Endothelial cell of umbilical vein (primary cell): ENCODE data around the gene CGNL1. TPM values are rescaled to one million over a fixed set of nuclear protein-coding genes. Genes with fewer than 3 reads are reported as not detected.

ENCODE experiments used
- BruUV-seq: library from RNA; stranded (reverse); fragments of 400-500 nt; replicated peaks from 2 replicates; lab custom pipeline; 2021; lab: Mats Ljungman, UMichigan
- CTCF ChIA-PET: fragments of 300-600, 350-600 bp; sonication (Branson Sonifier 250); formaldehyde crosslinking; loops from one replicate; lab custom pipeline; 2021; ENCODE audit warnings: antibody characterized with exemption, inconsistent platforms; lab: Charles Lee
- POLR2A ChIA-PET: fragments of 300-600, 350-600 bp; sonication (Branson Sonifier 250); formaldehyde crosslinking; loops from one replicate; lab custom pipeline; 2021; ENCODE audit warnings: antibody characterized with exemption, inconsistent platforms; lab: Charles Lee
- DNase-seq: peaks from one replicate; pipeline ENCODE4 v3.0.0-alpha.2; 2011; ENCODE audit warnings: low read depth, low spot score
- FAIRE-seq: peaks from 2 replicates; lab custom pipeline; 2011; peaks lifted over from hg19 to GRCh38; lab: Jason Lieb, UNC
- H2AFZ ChIP-seq: 2 replicates; pipeline ENCODE4 v1.6.0; 2012; ENCODE audit warnings: low read depth, low read length, control low read depth, inconsistent platforms
- H3K27ac ChIP-seq: 2 replicates; pipeline ENCODE4 v1.5.1; 2011; ENCODE audit warnings: low read depth, mild to moderate bottlenecking, control low read depth, low read length, moderate library complexity; ENCODE audit not compliant: insufficient read depth
- H3K27me3 ChIP-seq, 2 experiments: 2 replicates each; pipeline versions ENCODE4 v1.6.0 to v1.6.1; 2011; ENCODE audit warnings: low read length in 2 of 2, mixed read lengths in 1 of 2; ENCODE audit not compliant: control insufficient read depth in 2 of 2, insufficient read depth in 2 of 2
- H3K36me3 ChIP-seq, 2 experiments: 2 replicates in 1 of 2; 3 replicates in 1 of 2; pipeline ENCODE4 v1.5.1; 2011; ENCODE audit warnings: low read length in 2 of 2, mild to moderate bottlenecking in 1 of 2, moderate library complexity in 1 of 2; ENCODE audit not compliant: control insufficient read depth in 2 of 2, insufficient read depth in 2 of 2; ENCODE audit errors: extremely low read depth in 1 of 2
- H3K4me1 ChIP-seq: 3 replicates; pipeline ENCODE4 v1.5.1; 2011; ENCODE audit warnings: mild to moderate bottlenecking, low read length; ENCODE audit not compliant: control insufficient read depth, insufficient read depth; ENCODE audit errors: extremely low read depth
- H3K4me2 ChIP-seq: 2 replicates; pipeline ENCODE4 v1.6.1; 2011; ENCODE audit warnings: low read length, control low read depth, mixed read lengths; ENCODE audit not compliant: insufficient read depth
- H3K4me3 ChIP-seq, 3 experiments: fragments of 200-600 bp in 1 of 3; sonication (generic), shearing (Covaris generic) in 1 of 3; replicated peaks in 1 of 3; 2 replicates each; pipeline ENCODE4 v1.5.1; 2011 to 2016; ENCODE audit warnings: control low read depth in 3 of 3, low read length in 3 of 3, mild to moderate bottlenecking in 2 of 3, inconsistent platforms in 1 of 3, low read depth in 1 of 3, moderate library complexity in 1 of 3; ENCODE audit not compliant: insufficient read depth in 1 of 3
- H3K79me2 ChIP-seq: 2 replicates; pipeline ENCODE4 v1.6.0; 2012; ENCODE audit warnings: low read length, inconsistent platforms; ENCODE audit not compliant: control insufficient read depth, insufficient read depth
- H3K9ac ChIP-seq: replicated peaks from 2 replicates; pipeline ENCODE3; 2011; ENCODE audit warnings: low read length, control low read depth; ENCODE audit not compliant: insufficient read depth; ENCODE audit errors: extremely low read depth
- H3K9me1 ChIP-seq: replicated peaks from 3 replicates; pipeline ENCODE4 v1.6.0; 2011; ENCODE audit warnings: mild to moderate bottlenecking, low read length; ENCODE audit not compliant: control insufficient read depth, insufficient read depth; ENCODE audit errors: extremely low read depth
- H3K9me3 ChIP-seq: replicated peaks from 2 replicates; pipeline ENCODE4 v1.5.1; 2012; ENCODE audit warnings: low read length, inconsistent platforms; ENCODE audit not compliant: control insufficient read depth, insufficient read depth
- H4K20me1 ChIP-seq: replicated peaks from 2 replicates; pipeline ENCODE3; 2011; ENCODE audit warnings: mild to moderate bottlenecking, low read length; ENCODE audit not compliant: control insufficient read depth, insufficient read depth; ENCODE audit errors: extremely low read depth
- EZH2 ChIP-seq: IDR thresholded peaks from 2 replicates; pipeline ENCODE4 v1.6.1; 2012; ENCODE audit warnings: borderline replicate concordance, low read depth, mild to moderate bottlenecking, moderate library complexity, low read length, inconsistent platforms; ENCODE audit not compliant: severe bottlenecking
- FOS ChIP-seq: IDR thresholded peaks from 2 replicates; pipeline ENCODE4 v1.6.1; 2011; ENCODE audit warnings: mild to moderate bottlenecking, low read length, moderate library complexity, borderline replicate concordance; ENCODE audit not compliant: insufficient read depth
- GATA2 ChIP-seq: IDR thresholded peaks from 2 replicates; pipeline ENCODE4 v1.7.0; 2011; ENCODE audit warnings: low read depth, mild to moderate bottlenecking, moderate library complexity, mixed read lengths, low read length; ENCODE audit not compliant: insufficient read length, insufficient read depth
- JUN ChIP-seq: IDR thresholded peaks from 2 replicates; pipeline ENCODE4 v1.6.1; 2011; ENCODE audit warnings: borderline replicate concordance, low read depth; ENCODE audit not compliant: insufficient read length, insufficient read depth
- MYC ChIP-seq: IDR thresholded peaks from one replicate; pipeline ENCODE4 v1.6.1; 2011; ENCODE audit warnings: mild to moderate bottlenecking, low read depth, low read length
- POLR2A ChIP-seq: IDR thresholded peaks from 2 replicates; pipeline ENCODE4 v1.6.1; 2012; ENCODE audit warnings: low read depth, mild to moderate bottlenecking, control low read depth, low read length
- POLR2AphosphoS5 ChIP-seq: IDR thresholded peaks from 2 replicates; pipeline ENCODE4 v1.6.1; 2012; ENCODE audit warnings: low read depth, mild to moderate bottlenecking, control low read depth, low read length, moderate library complexity; ENCODE audit not compliant: insufficient read depth
- dilution Hi-C: fragments of 300-500 bp; cut with MboI; formaldehyde crosslinking; loops from one replicate; pipeline ENCODE4 v1.15.0; 2019; ENCODE audit warnings: low sequenced_read_pairs; ENCODE audit not compliant: extremely low pct_ligation_motif_present
- intact Hi-C: fragments of 100-400 bp; cut with micrococcal nuclease; formaldehyde crosslinking; loops from one replicate; pipeline ENCODE4 v1.10.0; 2022
- polyA plus RNA-seq, 4 experiments: library from polyadenylated mRNA; depleted of rRNA in 3 of 4; stranded (reverse) in 3 of 4; unstranded in 1 of 4; fragments of >200 nt; gene quantifications; 2 replicates each; pipeline versions ENCODE4 v1.2.1 to v1.2.3, GENCODE V29; 2011 to 2012; ENCODE audit warnings: missing spikeins in 1 of 4
- total RNA-seq: library from RNA; stranded (reverse); gene quantifications from 2 replicates; pipeline ENCODE4 v1.2.3, GENCODE V29; 2021

The CGNL1 gene
- total and polyA plus RNA-seq, 2 donors (not counting 3 experiments of a cell fraction or from before 2014, with no cell fraction given), result 6.9 to 27.1 TPM

- DNase-seq (no peak), FAIRE-seq (no peak)
- no peaks in the 10 kb centered on the region for H3K79me2 ChIP-seq
- H3K9ac ChIP-seq, result no peak overlapping the region
- H3K27me3 ChIP-seq, result no peaks in the 10 kb centered on the region
- no peaks in the 10 kb centered on the region for H3K36me3 ChIP-seq
- H2AFZ ChIP-seq, result no peak overlapping the region
- no peak overlapping the region for H3K27ac ChIP-seq
- H3K9me3 ChIP-seq, result no peaks in the 10 kb centered on the region
- ChIA-PET POLR2A (no interaction called here), CTCF (interaction anchor here (1.1 to 1.5 kb wide), 2 partner anchors 11 to 839 kb away, joined by 4 to 6 read pairs; no protein-coding TSS in a partner anchor)
- intact Hi-C loops, result loop anchor here (10.0 kb wide), 1 partner anchor 515 kb away; no protein-coding TSS in a partner anchor
- no peaks in the 10 kb centered on the region for H3K9me1 ChIP-seq
- H3K4me3 ChIP-seq, result no peak overlapping the region
- BruUV-seq, result no TSS peak
- TF ChIP-seq FOS (no peak), POLR2A (no peak), JUN (no peak), EZH2 (no peak), MYC (no peak), POLR2AphosphoS5 (no peak), GATA2 (no peak)
- no peak overlapping the region for H3K4me2 ChIP-seq
- dilution Hi-C loops, result loop anchor here (25.0 kb wide), 1 partner anchor 208 kb away; no protein-coding TSS in a partner anchor
- H4K20me1 ChIP-seq, result no peaks in the 10 kb centered on the region
- H3K4me1 ChIP-seq, result peaks cover 15% of the 10 kb centered on the region
Measured at GRCh38 chr15:57329582-57330367, 46.5 kb upstream of the CGNL1 start.
